GM19025 (cell line): Measurements from ENCODE around the gene PRAMEF13.
"Not testable (repeated sequence)": the region's sequence is repeated elsewhere in the genome, so short reads cannot be mapped to it uniquely, and the experiment has no call there.

ENCODE experiments used
- ATAC-seq: cut with Tn5 transposase; IDR thresholded peaks from one replicate; pipeline ENCODE4 v1.9.1; 2021; ENCODE audit warnings: mild to moderate bottlenecking, low read depth, moderate library complexity; ENCODE audit not compliant: unreplicated experiment

The PRAMEF13 gene

GRCh38 chr1:13201309-13201708 lies at the start of gene PRAMEF13:
PRAMEF13 (minus strand) TSS chr1:13201409; CDS start chr1:13199589, 1,820 bp downstream.
- not testable (repeated sequence) for ATAC-seq

DNA sequence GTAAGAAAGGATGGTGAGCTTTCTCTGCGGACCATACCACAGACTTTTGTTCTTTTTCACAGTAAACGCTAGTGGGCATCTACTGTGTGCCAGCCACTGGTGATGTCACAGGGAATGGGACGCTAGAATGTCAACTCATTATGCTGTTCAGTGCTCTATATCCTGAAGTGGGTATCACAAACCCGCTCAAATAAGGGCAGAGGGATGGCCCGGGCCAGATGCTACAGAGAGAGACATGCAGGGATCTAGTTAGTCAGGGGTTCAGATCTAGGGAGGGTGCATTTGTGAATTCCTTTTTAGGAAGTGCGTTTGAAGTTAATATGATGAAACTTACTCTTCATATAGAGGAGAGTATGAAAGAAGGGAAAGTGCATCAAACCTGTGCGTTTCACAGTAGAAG lies 45.9 kb upstream of the PRAMEF13 start:
- ATAC-seq = not testable (repeated sequence)

DNA sequence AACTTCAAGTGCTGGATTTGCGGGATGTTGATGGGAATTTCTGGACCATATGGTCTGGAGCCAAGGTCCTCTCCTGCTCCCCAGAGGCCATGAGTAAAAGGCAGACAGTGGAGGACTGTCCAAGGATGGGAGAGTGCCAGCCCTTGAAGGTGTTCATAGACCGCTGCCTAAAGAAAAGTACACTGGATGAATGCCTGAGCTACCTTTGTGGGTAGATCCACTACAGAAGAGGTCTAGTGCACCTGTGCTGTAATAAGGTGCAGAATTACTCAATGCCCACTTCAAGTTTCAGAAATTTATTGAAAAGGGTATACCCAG lies 45.3 kb upstream of the PRAMEF13 start:
- ATAC-seq = not testable (repeated sequence)

- ATAC-seq = not testable (repeated sequence)
These were observed 44.8 kb upstream of the PRAMEF13 start for GRCh38 chr1:13245841-13246553.

GRCh38 chr1:13243536-13244263 lies 42.5 kb upstream of the PRAMEF13 start:
- ATAC-seq = not testable (repeated sequence)

DNA sequence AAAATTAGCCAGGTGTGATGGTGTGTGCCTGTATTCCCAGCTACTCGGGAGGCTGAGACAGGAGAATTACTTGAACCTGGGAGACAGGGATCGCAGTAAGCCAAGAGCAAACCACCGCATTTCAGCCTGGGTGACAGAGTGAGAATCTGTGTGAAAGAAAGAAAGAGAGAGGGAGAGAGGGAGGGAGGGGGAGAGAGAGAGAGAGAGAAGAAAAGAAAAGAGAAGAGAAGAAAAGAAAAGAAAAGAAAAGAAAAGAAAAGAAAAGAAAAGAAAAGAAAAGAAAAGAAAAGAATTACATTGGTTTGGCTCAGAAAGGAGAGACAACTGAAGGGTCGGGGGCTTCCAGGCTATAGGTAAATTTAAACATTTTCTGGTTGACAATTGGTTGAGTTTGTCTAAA lies 38.4 kb upstream of the PRAMEF13 start:
- not testable (repeated sequence) for ATAC-seq

- not testable (repeated sequence) for ATAC-seq
These were observed 36.4 kb upstream of the PRAMEF13 start for GRCh38 chr1:13237572-13237971.

DNA sequence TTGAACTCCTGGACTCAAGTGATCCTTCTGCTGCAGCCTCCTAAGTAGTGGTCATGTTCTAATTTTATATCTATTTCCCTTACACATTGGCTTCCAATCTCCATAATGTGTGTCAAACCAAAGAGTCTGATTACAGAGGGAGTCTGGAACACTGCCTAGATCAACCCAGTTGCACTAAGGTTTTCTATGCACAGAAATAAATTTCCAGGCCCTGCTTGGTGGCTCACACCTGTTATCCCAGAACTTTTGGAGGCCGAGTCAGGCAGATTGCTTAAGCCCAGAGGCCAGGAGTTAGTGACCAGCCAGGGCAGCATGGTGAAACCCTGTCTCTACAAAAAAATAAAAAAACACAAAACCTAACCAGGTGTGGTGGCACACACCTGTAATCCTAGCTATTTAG lies 32.8 kb upstream of the PRAMEF13 start:
- ATAC-seq = not testable (repeated sequence)

DNA sequence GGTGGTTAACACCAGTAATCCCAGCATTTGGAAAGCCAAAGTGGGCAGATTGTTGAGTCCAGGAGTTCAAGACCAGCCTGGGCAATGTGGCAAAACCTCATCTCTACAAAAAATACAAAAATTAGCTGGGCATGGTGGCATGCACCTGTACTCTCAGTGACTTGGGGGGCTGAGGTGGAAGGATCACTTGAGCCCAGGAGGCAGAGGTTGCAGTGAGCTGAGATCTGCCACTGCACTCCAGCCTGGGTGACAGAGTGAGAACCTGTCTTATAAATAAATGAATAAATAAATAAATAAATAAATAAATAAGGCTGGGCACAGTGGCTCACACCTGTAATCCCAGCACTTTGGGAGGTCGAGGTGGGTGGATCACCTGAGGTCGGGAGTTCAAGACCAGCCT lies 30.8 kb upstream of the PRAMEF13 start:
- ATAC-seq = not testable (repeated sequence)

DNA sequence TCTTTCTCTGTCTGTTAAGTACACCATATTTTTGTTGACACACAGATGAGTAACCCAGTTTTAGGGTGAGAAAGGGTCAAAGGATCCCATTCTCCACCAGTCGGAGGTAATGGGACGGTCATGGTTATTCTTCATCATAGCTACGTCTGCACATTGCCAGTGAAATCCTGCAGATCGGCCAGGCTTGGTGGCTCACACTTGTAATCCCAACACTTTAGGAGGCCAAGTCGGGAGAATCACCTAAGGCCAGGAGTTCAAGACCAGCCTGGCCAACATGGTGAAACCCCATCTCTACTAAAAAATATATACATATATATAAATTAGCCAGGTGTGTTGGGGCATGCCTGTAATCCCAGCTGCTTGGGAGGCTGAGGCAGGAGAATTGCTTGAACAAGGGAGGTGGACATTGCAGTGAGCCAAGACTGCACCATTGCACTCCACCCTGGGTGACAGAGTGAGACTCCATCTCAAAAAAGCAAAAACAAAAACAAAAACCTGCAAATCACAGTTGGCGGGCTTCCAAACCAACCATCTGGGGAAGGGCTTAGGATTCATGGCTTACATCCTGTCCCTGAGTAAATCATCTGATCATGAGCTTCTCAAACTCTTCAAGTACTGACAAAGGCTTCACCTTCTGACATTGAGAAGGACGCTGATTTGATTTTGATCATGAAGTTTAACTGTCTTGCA lies 30.0 kb upstream of the PRAMEF13 start:
- ATAC-seq = not testable (repeated sequence)

DNA sequence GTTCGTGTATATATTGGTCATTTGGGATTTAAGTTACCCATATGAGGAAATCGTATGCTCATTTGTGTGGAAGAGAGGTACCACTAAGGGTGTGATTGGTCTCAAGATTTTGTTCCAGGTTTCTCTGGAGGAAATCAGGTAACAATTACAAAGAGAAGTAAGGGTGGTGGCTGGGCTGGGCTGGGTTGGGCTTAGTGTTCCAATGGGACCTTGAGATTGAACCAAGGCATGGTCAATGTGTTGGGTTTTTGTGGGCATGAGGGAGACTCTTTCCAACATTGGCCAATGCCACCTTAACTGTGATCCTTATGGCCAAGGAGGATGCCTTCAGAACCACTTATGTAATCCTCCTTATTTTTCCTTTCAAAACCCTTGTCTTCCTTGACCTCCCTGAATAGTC lies 29.4 kb upstream of the PRAMEF13 start:
- not testable (repeated sequence) for ATAC-seq

- ATAC-seq = not testable (repeated sequence)
These were observed 28.9 kb upstream of the PRAMEF13 start for GRCh38 chr1:13230096-13230495.

- no peak for ATAC-seq
These were observed 27.2 kb upstream of the PRAMEF13 start for GRCh38 chr1:13228343-13228781.

- ATAC-seq = not testable (repeated sequence)
These were observed 26.3 kb upstream of the PRAMEF13 start for GRCh38 chr1:13227271-13228055.

DNA sequence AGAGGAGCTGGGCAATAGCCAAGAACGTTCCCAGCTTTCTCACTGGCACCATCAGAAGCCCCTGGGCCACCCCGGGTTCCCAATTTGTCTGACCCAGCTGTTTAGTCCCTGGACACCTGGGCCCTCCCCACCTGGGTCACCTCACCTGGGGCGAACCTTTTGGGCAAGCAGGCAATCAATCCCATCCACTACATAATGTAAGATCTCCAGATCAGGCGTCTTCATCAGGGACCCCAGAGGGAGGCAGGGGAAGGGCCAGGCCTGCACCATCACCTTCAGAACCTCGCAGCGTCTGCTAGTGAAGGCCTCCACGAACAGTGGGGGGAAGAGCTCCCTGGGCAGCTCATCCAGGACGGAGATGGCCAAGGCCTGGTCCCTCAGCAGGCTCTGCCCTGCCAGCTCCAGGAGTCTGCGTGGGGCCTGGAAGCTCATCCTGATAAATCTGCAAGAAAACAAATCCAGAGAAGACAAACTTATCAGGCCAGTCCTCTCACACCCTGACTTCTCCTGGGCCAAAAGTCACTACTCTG lies 24.5 kb upstream of the PRAMEF13 start, which contains the start of gene PRAMEF18:
Gene PRAMEF18 (minus strand): TSS at position 480 of the 530 bp plus-strand sequence. CDS start 48 bp downstream, at position 432.
- ATAC-seq = not testable (repeated sequence)

GRCh38 chr1:13224480-13225060 lies 23.4 kb upstream of the PRAMEF13 start:
- no peak for ATAC-seq

GRCh38 chr1:13222788-13223187 lies 21.6 kb upstream of the PRAMEF13 start:
- not testable (repeated sequence) for ATAC-seq

GRCh38 chr1:13219203-13219602 lies 18.0 kb upstream of the PRAMEF13 start:
- ATAC-seq = not testable (repeated sequence)

- not testable (repeated sequence) for ATAC-seq
These were observed 15.4 kb upstream of the PRAMEF13 start for GRCh38 chr1:13216619-13217018.

GRCh38 chr1:13208712-13209111 lies 7.5 kb upstream of the PRAMEF13 start:
- not testable (repeated sequence) for ATAC-seq
